Activated B cell treated with CpG ODN at 0.5 μM for 24 hours (primary cell): ENCODE data around the gene EYS. TPM values are rescaled to one million over a fixed set of nuclear protein-coding genes. Genes with fewer than 3 reads are reported as not detected.
"Not testable (repeated sequence)": the region's sequence is repeated elsewhere in the genome, so short reads cannot be mapped to it uniquely, and the experiment has no call there.

Experiments used
- ATAC-seq: fragments of 200-7000 bp; cut with Tn5 transposase; one replicate; pipeline ENCODE4 v1.10.0; 2021; ENCODE audit warnings: low read depth, mild to moderate bottlenecking, moderate library complexity
- CTCF ChIA-PET: fragments of 350-600 bp; sonication (Branson Sonifier 250); formaldehyde crosslinking; loops from one replicate; lab custom pipeline; 2021; ENCODE audit warnings: antibody characterized with exemption; lab: Charles Lee
- POLR2A ChIA-PET: fragments of 350-600 bp; sonication (Branson Sonifier 250); formaldehyde crosslinking; loops from one replicate; lab custom pipeline; 2021; ENCODE audit warnings: antibody characterized with exemption; lab: Charles Lee
- DNase-seq: peaks from one replicate; pipeline ENCODE4 v3.0.0; 2022
- H3K27ac Mint-ChIP-seq: one replicate; pipeline ENCODE4 v1.8.0; 2020; ENCODE audit warnings: mixed read lengths
- H3K27me3 Mint-ChIP-seq: one replicate; pipeline ENCODE4 v1.8.0; 2021; ENCODE audit warnings: mixed read lengths
- H3K36me3 Mint-ChIP-seq: one replicate; pipeline ENCODE4 v1.8.0; 2021; ENCODE audit warnings: low read depth, mixed read lengths
- H3K4me1 Mint-ChIP-seq: one replicate; pipeline ENCODE4 v1.8.0; 2021; ENCODE audit warnings: mixed read lengths
- H3K4me3 Mint-ChIP-seq: one replicate; pipeline ENCODE4 v1.8.0; 2020; ENCODE audit warnings: mild to moderate bottlenecking, mixed read lengths
- H3K9me3 Mint-ChIP-seq: one replicate; pipeline ENCODE4 v1.8.0; 2020; ENCODE audit warnings: mixed read lengths
- intact Hi-C: fragments of 100-400 bp; cut with micrococcal nuclease; formaldehyde crosslinking; loops from one replicate; pipeline ENCODE4 v1.15.1; 2024
- total RNA-seq: library from RNA; stranded (reverse); gene quantifications from 2 replicates; pipeline ENCODE4 v1.2.3, GENCODE V29; 2022
- TF ChIP-seq, protein P1 (sequence below): fragments of 200-600 bp; IDR thresholded peaks from one replicate; pipeline ENCODE4 v1.8.0; 2022; ENCODE audit warnings: antibody characterized with exemption, mild to moderate bottlenecking

EYS gene
- total RNA-seq, 1 donor from 2014 or later, result not detected

DNA sequence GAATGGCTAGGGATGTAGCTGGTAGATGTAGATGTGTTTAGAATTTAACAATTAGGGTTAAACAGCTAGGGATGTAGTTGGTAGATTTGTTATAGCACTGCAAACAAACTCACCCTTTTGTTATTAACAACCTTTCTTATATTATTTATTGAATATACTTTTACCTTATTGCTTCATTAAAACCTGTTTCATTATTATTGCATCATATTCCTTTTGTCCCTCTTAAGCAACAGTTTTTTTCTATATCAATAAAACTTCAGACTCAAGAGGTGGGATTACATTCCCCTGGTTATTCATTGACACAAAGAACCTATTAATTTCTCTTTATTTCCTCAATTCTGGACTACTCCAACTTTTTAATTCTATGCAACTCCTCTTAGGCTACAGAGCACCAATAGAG is 661.2 kb downstream of the EYS start:
- ChIA-PET CTCF (no interaction called here), POLR2A (no interaction called here)
- no peaks in the 10 kb centered on the region for H3K27me3 Mint-ChIP-seq
- no peaks in the 10 kb centered on the region for H3K36me3 Mint-ChIP-seq
- no peak for DNase-seq
- no peak overlapping the region for H3K27ac Mint-ChIP-seq
- H3K4me1 Mint-ChIP-seq, result no peaks in the 10 kb centered on the region
- TF ChIP-seq, protein P1, sequence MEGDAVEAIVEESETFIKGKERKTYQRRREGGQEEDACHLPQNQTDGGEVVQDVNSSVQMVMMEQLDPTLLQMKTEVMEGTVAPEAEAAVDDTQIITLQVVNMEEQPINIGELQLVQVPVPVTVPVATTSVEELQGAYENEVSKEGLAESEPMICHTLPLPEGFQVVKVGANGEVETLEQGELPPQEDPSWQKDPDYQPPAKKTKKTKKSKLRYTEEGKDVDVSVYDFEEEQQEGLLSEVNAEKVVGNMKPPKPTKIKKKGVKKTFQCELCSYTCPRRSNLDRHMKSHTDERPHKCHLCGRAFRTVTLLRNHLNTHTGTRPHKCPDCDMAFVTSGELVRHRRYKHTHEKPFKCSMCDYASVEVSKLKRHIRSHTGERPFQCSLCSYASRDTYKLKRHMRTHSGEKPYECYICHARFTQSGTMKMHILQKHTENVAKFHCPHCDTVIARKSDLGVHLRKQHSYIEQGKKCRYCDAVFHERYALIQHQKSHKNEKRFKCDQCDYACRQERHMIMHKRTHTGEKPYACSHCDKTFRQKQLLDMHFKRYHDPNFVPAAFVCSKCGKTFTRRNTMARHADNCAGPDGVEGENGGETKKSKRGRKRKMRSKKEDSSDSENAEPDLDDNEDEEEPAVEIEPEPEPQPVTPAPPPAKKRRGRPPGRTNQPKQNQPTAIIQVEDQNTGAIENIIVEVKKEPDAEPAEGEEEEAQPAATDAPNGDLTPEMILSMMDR, result no peak
- no peak for ATAC-seq
- H3K9me3 Mint-ChIP-seq, result peaks cover 10% of the 10 kb centered on the region
- intact Hi-C loops, result no loop called here
- H3K4me3 Mint-ChIP-seq, result no peak overlapping the region

DNA sequence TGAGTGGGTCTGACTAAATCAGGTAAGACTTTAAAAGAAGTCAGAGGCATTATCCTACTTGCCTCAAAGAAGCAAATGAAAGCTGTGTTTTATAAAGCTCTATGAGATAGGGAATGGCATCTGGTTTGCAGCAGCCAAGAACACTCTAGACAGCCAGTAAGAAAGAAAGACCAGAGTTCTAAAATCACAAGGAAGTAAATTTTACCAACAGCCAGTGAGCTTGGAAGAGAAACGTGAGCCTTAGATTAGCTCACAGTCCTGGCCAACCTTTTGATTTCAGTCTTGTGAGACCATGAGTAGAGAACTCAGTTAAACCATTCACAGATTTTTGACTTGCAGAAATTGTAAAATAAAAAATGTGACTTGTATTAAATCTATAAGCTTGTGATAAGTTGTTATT is 693.0 kb downstream of the EYS start:
- Mint-ChIP-seq H3K4me3 (no peak overlapping the region), H3K9me3 (no peaks in the 10 kb centered on the region), H3K27me3 (no peaks in the 10 kb centered on the region), H3K4me1 (no peaks in the 10 kb centered on the region), H3K36me3 (no peaks in the 10 kb centered on the region), H3K27ac (no peak overlapping the region)
- intact Hi-C loops, result no loop called here
- ChIA-PET POLR2A (no interaction called here), CTCF (no interaction called here)
- TF ChIP-seq, protein P1, result no peak
- ATAC-seq (no peak), DNase-seq (no peak)

DNA sequence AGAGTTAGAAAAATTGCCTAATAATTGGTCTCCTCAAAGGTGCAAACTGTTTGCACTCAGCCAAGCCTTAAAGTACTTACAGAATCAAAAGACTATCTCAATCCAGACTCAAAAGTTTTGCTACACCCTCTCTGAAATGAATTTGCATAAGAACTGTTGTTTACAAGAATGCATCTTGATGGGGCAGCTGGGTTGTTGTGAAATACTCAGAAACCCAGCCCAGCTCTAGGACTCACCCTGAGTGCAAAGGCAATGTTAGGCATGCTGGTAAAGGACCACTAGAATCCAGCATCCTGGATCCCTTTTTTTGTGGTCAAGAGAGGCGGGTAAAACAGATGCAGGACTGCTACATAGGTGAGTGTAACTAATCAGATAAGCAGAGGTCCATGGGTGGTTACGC is 700.2 kb downstream of the EYS start:
- ATAC-seq (no peak), DNase-seq (no peak)
- H3K4me3 Mint-ChIP-seq, result no peak overlapping the region
- peaks cover 15% of the 10 kb centered on the region for H3K9me3 Mint-ChIP-seq
- intact Hi-C loops, result no loop called here
- TF ChIP-seq, protein P1, result no peak
- H3K27me3 Mint-ChIP-seq, result no peaks in the 10 kb centered on the region
- ChIA-PET POLR2A (no interaction called here), CTCF (no interaction called here)
- no peaks in the 10 kb centered on the region for H3K4me1 Mint-ChIP-seq
- H3K36me3 Mint-ChIP-seq, result no peaks in the 10 kb centered on the region
- no peak overlapping the region for H3K27ac Mint-ChIP-seq

DNA sequence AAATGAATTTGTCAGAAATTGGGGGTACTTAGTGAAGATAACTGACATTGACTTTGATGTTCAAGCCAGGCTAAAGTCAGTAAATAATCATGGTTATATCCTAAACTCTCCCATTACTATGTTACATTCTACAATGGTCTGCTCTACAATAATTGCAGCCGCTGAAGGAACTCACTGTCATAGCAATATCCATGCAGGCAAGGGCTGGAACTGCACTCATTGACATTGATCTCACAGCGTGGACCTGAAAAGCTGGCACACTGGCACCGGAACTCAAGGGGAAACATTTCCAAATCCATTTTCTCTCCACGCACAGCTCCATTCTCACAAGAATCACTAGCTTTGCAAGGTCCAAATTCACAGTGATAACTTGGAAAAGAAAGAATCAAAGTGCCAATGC is 702.7 kb downstream of the EYS start:
- ChIA-PET POLR2A (no interaction called here), CTCF (no interaction called here)
- TF ChIP-seq, protein P1, result no peak
- ATAC-seq (no peak), DNase-seq (no peak)
- intact Hi-C loops, result no loop called here
- Mint-ChIP-seq H3K9me3 (peaks cover 15% of the 10 kb centered on the region), H3K36me3 (no peaks in the 10 kb centered on the region), H3K27ac (no peak overlapping the region), H3K4me3 (no peak overlapping the region), H3K4me1 (no peaks in the 10 kb centered on the region), H3K27me3 (no peaks in the 10 kb centered on the region)

DNA sequence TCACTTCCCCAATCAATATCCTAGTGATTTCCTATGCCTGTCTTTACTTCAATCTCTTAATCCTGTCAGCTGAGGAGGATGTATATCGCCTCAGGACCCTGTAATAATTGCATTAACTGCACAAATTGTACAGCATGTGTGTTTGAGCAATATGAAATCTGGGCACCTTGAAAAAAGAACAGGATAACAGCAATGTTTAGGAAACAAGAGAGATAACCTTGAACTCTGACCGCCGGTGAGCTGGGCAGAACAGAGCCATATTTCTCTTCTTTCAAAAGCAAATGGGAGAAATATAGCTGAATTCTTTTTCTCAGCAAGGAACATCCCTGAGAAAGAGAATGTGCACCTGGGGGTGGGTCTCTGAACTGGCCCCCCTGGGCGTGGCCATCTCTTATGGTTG is 704.1 kb downstream of the EYS start:
- CTCF ChIA-PET, H3K4me1 Mint-ChIP-seq, POLR2A ChIA-PET, H3K36me3 Mint-ChIP-seq, DNase-seq, H3K27ac Mint-ChIP-seq, intact Hi-C loops, ATAC-seq, H3K4me3 Mint-ChIP-seq, H3K27me3 Mint-ChIP-seq: not testable (repeated sequence)
- peaks cover 12% of the 10 kb centered on the region for H3K9me3 Mint-ChIP-seq

DNA sequence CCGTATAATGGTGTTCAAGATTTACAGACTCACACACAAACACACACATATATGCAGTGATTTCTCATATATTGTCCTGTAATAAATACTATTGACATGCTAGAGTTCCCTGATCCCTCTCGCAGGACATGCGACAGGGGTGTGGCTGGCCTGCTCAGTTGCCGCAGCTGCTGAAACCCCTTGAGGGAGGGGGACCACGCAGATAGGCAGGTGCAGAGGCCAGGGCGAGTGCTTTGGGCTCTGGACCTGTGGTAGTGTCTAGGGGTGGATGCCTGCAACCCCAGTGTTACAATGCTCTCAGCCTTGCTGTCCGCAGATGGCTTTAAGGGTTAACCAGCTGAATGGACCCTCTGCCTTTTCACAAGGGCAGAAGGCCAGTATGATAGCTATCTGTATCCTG is 706.2 kb downstream of the EYS start:
- DNase-seq (no peak), ATAC-seq (no peak)
- Mint-ChIP-seq H3K27me3 (no peaks in the 10 kb centered on the region), H3K27ac (no peak overlapping the region), H3K9me3 (peaks cover 8% of the 10 kb centered on the region), H3K4me3 (no peak overlapping the region), H3K36me3 (no peaks in the 10 kb centered on the region), H3K4me1 (no peaks in the 10 kb centered on the region)
- ChIA-PET CTCF (no interaction called here), POLR2A (no interaction called here)
- intact Hi-C loops, result no loop called here
- TF ChIP-seq, protein P1, result no peak
